Medulla oblongata (tissue), 1 donor: Measurements from ENCODE around the gene ITGA1.
"Not testable (repeated sequence)": the region's sequence is repeated elsewhere in the genome, so short reads cannot be mapped to it uniquely, and the experiment has no call there.

Experiments
- DNase-seq: peaks from one replicate; pipeline ENCODE4 v3.0.0-alpha.2; 2015; ENCODE audit errors: extremely low spot score

Gene ITGA1

DNA sequence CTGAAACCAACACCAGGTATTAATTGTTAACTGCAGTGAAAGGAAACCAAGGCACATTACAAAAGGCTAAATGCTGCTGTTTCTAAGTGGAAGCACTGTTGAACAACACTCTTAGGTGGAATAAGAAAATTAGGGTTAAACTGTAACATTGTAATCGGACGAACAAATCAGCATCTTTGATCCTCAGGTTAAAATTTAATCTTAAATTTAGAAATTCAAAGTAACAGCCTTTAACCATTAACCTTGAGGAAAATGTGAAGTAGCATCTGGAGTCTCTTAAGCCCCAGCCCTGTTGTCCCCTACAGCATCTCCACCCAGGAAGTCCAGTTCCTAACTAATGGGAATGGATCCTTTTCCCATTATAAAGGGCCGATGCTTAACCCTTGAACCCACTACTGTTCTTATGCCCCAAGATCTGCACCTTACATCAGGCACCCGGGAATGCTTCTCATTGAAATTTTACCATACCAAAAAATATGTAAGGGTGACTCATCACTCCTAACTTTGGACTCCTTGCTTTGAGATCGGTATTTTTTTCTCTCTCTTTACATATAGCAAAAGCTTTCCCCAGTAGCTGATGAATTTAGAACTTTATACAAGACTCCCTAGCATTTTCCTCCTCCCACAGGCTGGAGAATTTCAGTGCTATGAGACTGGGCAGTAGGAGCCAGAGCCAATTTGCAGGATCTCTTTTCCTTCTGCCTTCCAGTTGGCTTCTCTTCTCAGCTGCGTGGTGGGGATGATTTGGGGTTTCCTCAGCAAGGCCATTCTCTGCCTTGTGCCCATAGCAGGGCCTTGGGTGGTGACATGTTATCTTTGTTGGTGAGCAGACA, 169.4 kb downstream of the ITGA1 start:
- no peak for DNase-seq

DNA sequence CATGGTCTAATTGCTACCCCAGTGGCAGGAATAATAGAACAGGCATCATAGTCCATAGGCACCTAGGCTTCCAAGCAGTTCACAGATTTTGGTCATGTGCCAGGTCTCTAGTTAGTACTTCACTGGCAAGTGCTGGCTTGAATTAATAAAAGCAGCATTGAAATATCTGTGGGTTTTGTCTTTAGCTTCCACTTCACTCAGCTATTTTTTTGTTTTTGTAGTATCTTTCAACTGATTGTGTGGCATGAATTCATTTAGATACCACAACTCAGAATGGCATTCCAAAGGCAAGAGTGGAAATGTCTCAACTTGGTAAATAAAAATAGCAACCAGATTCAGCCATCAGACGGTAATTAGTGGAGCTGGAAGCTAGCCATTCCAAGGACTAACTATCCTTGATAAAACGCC, 173.6 kb downstream of the ITGA1 start:
- DNase-seq: no peak

DNA sequence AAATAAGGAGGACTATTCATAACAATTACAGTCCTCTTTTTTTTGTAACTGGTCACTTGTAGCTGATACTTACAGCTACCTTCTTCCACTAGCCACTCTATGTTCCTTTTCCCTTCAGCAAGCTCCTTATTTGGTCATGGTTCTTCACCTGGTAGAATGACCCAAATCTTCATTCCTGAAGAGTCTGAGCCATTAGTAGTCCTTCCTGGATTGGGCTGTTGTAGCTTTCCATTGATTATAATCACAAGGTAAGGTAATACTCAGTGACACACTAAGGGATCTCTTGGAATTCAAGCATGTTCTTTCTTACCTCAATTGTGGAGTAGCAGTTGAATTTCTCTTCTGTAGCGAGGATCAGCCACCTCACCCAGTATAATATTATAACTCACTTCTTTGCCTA, 175.9 kb downstream of the ITGA1 start:
- no peak for DNase-seq

DNA sequence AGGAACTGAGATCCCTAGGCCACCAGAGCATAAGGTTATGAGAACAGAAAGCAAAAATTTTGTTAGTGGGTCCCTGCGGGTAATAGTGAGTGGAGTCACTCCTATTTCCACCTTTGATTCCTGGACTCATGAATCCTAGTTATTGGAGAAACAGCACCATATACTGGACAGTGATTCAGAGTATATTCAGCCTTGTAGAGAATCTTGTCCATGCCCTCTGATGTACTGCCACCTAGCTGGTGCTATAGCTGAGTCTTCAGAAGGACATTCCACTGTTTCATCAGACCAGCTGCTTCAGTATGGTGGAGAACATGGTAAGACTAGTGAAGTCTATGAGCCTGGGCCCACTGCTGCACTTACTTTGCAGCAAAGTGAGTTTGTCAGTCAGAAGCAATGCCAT, 176.4 kb downstream of the ITGA1 start:
- no peak for DNase-seq

DNA sequence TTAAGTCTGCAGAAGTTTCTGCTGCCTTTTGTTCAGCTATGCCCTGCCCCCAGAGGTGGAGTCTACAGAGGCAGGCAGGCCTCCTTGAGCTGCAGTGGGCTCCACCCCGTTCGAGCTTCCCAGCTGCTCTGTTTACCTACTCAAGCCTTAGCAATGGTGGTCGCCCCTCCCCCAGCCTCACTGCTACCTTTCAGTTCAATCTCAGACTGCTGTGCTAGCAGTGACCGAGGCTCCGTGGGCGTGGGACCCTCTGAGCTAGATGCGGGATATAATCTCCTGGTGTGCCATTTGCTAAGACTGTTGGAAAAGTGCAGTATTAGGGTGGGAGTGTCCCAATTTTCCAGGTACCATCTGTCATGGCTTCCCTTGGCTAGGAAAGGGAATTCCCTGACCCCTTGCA, 188.4 kb downstream of the ITGA1 start:
- DNase-seq: not testable (repeated sequence)

DNA sequence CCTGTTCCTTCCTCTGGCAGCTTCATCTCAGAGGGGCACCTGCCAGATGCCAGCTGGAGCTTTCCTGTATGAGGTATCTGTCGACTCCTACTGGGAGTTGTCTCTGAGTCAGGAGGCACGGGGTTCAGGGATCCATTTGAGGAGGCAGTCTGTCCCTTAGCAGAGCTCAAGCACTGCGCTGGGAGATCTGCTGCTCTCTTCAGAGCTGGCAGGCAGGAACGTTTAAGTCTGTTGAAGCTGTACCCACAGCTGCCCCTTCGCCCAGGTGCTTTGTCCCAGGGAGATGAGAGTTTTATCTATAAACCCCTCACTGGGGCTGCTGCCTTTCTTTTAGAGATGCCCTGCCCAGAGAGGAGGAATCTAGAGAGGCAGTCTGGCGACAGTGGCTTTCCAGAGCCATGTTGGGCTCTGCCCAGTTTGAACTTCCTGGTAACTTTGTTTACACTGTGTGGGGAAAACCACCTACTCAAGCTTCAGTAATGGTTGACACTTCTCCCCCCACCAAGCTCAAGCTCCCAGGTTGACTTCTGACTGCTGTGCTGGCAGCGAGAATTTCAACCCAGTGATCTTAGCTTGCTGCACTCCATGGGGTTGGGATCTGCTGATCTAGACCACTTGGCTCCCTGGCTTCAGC, 189.7 kb downstream of the ITGA1 start:
- no peak for DNase-seq

DNA sequence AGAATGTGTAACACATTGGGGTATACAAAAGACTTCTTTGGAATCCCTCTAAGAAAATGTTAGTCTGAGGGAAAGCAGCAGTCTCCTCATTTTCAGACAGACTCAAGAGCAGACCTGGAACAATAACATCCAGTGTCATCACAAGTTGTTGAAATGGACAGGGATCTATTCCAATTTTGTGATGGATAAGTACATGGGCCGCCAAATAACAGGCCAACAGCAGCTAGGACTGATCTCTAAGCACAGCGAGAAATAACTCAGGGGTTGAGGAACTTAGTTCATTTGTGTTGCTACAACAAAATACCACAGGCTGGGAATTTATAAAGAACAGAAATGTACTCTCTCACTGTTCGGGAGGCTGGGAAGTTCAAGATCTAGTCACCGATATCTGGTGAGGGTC, 193.8 kb downstream of the ITGA1 start:
- DNase-seq: no peak

DNA sequence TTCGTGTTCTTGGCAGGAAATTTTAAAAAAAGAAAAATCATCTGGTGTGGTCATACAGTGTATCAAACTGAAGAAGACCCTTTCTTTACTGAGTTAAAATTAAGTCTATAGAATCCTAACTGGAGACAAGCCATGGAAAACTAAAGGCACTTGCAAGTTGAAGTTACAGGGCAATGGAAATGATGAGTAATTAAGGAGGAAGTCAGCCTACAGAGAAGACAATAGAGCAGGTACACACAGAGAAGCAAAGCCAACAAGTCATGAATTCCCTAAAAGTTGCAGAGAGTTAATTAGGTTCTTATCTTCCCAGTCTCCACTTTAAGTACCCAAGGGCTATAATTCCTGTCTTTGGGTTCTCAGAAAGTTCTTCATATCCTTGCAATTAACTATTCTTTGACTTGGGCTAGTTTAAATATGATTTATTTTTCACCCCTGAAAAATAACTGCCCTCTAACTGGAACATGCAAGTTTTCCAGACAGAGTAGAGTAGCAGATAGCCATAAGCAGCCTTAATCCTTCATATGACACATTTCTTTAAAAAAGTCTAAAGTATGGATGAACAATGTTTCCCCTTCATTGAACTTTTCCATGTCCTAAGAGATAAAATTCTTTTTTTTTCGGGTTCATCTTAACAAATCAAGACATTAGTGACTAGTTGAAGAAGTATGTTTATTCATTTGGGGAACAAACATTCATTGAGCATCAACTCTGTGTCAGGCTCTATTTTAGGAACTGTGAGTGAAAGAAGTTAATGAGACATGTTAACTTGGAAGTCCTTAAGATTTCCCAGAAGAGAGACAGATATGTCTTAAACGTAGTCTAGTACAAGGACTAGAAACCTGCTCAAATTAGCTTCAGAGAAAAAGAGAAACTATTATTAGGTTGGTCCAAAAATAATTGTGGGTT, 196.3 kb downstream of the ITGA1 start:
- no peak for DNase-seq

DNA sequence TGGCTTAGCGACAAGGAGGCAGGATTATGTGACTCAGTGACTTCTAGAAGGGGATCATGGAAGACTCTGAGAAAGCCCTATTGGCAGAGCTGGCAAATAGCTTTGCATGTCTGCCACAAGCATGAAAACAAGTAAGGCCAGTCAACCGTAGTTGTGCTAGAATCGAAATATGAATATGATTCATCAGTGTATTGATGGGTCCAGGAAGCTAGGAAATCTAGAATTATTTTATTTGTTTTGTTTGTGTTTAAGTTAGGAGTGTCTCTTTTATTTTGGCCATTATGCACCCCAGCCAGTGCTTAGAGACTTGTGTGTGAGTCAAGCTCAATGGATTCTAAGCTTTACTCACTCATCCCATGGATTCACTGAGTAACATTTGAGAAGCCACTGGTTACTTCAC, 197.6 kb downstream of the ITGA1 start:
- DNase-seq: no peak

DNA sequence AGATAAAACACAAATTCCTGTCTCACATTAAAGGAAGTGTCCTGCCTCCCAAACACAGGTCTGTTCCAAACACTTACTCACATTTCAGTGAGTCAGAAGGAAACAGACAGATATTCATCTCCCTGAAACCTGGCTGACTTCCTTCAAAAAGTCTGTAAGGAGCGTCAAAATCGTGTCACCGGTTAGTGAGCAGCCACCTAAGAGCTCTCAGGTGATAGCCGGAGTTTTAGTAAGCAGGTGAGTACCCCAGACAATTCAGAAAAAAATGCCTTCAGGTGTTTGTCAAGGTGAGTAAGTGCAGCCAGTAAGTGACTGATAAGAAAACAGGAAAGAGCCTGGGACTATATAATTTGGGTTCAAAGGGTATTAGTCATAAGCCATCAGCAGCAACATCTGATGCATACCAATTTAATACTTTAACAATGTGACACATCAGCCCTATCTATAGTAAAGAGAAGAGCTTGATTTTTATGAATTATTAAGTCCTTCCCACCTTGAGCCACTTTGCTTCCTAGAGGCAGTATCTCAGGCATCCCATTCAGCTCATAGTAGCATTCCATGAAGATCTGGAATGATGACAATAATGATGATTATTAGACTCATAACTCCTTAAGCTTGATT, 200.1 kb downstream of the ITGA1 start:
- peak; percentile 6 for DNase-seq

DNA sequence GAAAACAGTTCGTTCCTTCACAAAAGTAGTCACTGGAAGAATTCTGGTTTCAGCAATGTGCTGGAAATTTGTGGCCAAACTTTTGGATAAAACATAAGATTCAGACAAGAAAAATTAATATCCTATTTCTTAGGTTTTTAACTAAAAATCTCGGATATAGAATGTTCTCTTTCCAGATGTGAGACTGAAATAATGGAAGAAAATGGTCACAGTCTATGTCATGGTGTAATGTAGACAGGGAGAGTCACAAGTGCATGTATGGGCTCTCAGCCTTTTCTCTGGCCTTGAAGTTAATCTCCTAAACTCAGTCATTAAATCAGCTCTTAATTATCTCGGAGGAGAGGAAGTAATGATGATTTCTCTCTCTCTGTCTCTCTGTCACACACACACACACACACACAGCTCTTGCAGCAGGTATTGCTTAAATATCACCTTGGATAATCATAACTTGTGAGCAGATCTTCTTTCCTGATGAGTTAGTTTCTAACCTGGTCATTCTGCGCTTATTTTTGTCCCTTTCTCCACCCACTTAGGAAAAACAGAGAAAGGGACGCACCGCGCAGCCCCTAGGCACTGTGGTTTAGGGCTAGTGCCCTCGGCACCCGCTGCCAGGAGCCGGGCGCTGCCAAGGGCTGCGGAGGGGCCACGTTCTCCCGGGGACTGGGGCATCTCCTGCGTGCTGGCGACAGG, 200.8 kb downstream of the ITGA1 start:
- no peak for DNase-seq

DNA sequence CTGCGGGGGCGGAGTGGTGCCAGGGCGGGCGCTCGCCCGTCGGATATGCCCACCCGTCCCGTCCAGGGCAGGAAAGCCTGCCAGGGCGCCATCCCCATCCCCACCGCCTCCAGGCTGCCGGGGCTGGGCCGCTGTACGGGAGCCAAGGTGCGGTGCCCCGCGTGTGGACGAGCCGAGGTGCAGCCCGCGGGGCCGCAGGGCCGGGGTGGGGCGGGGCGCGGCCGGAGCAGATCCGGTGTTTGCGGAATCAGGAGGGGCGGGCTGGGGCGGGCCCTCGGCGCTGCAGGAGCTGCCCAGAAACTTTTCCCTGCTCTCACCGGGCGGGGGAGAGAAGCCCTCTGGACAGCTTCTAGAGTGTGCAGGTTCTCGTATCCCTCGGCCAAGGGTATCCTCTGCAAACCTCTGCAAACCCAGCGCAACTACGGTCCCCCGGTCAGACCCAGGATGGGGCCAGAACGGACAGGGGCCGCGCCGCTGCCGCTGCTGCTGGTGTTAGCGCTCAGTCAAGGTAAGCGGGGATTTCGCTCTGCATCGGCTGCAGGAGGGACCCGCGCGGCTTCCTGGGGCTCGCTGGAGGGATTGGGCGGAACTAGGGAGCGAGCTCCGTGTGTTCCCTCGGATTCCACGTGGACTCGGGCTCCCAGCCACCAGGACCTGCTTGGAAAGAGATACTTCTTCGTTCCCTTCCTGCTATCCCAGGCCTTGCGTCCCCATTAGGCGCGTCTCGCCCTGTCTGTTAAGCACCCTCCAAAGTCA, 201.5 kb downstream of the ITGA1 start, which contains the start of gene ITGA2:
Gene ITGA2, plus strand, starts transcription at position 328 of the 756 bp plus-strand sequence. Its CDS starts 117 bp downstream, at position 445.
- DNase-seq: no peak

DNA sequence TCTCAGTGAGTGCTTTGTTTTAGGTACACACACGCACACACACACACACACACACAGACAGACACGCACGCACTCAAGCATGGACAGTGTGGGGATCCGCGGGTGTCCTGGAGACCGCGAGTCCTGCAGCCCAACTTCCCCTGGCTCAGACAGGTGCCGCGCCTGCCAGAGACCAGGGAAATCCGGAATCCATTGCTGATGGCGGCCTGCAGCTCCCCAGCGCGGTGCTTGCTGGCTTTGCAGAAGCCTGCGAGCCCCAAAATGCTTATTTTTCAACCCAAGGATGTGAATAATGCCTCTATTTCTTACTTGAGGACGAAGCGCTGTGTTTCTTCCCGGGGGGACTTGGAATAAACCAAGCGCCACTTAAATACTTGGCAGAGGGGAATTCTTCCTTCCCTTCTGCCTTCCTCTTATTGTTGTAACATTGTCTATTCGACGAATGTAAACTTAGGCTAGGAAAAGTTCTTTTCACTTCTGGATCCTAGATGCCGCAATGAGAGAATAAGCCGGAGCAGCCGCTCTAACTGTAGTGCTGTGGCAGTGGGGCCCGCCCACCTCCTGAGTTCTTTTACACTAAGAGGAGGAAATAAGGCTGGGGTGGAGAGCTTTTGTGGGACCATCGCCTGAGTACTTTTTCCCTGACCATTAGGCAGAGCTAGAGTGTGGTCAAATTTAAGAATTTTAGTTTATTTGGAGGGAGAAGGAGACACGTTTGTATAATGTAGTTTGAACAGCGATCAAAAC, 202.2 kb downstream of the ITGA1 start:
- peak; percentile 67 for DNase-seq

DNA sequence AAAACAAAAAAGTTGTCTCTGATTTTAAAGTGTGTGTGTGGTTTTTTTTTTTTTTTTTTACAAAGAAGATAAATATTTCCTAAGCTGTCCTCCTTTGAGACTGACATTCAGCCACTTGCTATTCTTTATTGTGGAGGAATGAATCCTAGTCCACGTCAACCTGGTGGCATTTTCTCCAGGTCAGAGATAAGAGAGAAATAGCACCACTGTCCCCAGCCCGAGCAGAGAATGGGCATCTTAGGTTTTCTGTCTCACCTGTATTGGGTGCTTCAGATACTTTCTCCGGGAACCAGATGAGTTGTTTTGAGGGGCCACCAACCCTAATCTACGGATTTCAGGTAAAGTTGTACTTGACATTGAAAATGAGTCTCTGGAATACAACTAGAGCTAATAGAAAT, 202.8 kb downstream of the ITGA1 start:
- no peak for DNase-seq

DNA sequence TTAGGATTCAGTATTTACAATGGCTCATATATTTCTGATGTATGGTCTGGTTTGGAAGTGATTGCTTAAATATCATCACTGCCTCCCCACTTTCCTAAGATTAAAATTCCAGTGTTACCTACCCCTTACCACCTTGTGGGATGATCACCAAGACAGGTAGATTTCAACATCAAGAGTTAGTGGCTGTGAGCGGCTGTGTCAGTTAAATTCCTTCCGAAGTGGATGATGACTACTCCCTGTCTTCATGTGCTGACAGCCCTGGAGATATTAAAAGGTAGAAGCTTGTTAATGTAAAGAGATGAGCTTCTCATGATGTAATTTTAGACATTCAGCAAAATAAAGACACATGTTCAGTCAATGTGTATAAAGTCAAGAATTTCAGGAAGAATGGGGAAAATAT, 205.7 kb downstream of the ITGA1 start:
- no peak for DNase-seq

DNA sequence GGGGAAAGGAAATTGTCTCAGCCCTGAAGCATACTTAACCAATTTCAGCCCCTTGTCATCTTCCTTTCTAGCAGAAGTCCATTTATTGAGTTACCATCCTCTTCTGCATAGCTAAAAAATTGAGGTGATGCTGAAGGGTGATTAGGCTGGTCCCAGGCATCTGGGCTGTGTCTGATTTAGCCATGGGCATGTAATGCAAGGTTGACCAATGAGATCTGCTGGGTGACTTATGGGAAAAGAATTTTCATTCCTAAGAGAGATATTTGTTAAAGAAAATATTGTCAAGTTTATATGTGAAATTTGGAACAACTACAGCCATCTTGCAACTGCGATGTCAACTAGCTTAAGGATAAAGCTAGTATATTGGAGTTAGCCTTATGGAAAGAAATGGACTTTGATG, 206.6 kb downstream of the ITGA1 start:
- DNase-seq: no peak

DNA sequence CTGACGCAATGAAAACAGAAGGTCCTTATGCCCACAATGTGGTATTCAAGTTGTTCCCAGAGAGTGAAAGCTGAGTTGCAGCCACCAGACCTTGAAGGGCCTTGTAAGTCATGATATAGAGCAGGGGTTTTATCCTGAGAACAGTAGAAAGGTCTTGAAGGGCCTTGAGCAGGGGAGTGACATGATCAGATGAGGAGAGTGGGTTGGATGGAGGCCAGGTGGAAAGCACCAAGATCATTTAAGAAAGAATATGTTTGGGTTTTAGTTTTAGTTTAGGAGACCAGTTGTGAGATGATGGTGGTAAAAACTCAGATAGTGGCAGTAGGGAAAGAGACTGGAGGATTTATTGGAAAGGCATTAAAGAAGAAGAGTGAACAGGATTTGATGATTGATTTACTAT, 207.4 kb downstream of the ITGA1 start:
- DNase-seq: no peak

DNA sequence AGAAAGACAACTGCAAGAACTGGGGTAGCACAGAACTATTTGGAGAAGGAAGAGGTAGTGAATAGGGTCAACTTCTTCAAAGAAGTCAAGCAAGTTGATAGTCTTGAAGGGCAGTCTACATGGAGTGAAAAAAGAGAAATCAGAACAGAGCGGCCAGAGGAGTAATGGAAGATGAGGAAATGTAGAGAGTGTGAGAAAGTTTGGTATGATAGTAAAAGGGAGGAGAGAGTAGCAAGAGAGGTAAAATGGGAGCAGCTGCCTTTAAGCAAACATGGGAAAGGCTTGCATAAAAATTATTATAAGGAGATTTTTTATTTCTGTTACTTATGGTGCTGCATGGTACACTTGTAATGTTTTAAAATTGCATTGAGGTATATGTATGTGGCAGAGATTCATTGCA, 208.2 kb downstream of the ITGA1 start:
- no peak for DNase-seq

DNA sequence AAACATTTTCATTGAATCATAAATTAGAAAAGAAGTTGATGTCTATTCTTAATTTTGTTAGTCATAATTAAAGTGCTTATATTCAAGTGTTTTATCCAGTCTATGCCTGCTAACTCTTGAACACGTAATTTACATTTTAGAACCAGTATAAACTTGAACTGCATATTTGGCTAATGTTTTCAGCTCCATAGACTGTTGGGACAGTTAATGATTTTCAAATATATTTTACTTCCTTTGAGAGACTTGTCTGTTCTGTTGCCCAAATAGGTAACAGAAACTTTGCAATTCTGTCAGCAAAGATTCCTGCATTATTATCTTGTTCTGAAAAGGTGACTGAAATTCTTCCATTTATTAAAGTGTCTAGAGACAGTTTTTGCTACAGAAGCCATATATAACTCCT, 209.3 kb downstream of the ITGA1 start:
- no peak for DNase-seq

DNA sequence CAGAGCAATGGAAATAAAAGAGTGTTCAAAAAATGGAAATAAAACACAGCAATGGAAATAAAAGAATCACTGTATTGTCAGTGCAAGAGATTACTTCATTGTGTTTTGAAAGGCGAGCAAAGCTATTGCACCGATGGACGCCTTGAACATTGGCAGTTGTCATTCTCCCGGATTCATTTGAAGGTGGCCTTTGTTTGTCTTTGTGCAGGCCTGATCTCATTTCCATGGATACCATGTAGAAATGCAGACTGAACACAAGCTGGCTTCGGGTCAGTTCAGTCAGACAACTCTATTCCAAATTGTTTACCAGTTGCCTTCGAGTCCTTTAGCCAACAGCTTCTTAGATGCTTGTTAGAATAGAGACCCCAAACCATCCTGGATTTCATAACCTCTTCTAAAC, 209.7 kb downstream of the ITGA1 start:
- peak; percentile 95 for DNase-seq
